GM21529 (cell line): Measurements from ENCODE around the gene LIF.

Experiments
- ATAC-seq: cut with Tn5 transposase; IDR thresholded peaks from one replicate; pipeline ENCODE4 v1.9.1; 2021; ENCODE audit not compliant: unreplicated experiment

LIF gene

DNA sequence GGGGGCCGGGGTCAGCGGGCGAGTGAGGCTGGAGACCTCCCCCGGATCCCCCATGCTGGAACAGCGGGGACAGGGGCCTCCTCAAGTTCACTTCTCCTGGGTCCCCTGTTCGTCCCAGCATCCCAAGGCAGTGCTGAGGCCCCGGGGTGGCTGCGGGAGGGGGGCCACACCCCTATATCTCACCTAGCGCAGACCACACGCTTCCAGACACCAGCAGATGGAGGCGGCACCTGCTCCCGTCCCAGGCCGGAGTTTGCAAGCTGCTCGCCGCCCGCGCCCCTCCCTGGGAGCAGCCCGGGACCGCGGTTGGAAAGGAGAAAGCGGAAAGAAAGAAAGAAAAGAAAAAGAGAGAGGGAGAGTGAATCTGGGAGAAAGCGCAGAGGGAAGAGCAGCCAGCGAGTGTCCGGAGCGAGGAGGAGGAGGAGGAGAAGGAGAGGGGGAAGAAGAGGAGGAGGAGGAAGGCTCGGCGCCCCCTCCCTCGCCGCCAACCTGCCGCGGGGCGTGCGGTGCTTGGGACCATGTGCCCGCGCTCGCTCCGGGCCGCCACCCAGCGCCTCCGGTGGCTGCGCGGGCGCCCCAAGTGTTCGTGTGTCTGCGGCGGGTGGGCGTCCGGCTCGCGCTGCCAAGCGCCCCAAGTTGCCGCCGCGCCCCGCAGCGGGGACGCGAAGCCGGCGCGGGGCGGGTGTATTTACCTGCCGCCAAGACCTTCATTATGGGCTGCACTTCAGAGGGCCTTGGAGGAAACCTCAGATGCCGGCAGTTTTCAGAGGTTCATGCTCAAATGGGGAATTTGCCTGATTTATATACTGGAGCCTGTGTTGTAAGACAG is at the start of gene LIF:
Gene LIF, minus strand, starts transcription at position 775 of the 829 bp plus-strand sequence. Its CDS starts 64 bp downstream, at position 711.
- ATAC-seq: no peak

DNA sequence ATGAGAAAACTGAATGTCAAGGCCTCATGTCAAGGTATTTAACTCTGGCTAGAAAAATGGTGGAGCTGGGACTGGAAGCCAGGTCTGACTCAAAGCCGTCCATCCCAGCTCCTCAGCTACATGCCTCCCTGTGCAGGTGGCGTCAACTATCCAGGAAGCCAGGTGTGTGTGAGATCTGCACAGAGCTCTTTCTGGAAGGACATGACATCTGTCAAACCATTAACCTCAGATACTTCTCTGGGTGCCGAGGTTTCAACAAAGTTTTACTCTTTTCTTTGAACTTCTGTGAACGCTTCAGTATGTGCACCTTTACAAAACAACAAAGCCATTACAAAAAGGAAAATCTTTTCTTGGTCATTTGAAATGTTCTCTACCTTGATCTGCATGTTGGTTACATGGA is 49.8 kb upstream of the LIF start:
- no peak for ATAC-seq

DNA sequence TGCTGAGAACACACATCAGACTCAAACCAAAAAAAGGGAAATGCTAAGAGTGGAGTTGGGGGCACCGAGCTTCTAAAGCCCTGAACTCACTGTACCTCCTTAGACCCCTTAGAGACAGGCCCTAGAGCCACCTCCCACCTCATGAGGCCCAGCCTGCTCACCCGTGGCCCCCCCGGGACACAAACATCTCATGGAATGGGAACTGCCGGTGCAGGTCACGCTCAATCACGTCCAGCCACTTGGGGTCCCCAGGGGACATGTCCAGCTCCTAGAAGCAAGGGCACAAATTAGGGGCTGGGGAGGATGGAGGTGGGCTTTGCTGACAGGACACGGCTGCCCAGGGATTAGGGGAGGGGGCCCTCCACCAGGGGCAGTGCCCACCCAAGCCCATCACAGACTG is 49.0 kb upstream of the LIF start:
- ATAC-seq: no peak

DNA sequence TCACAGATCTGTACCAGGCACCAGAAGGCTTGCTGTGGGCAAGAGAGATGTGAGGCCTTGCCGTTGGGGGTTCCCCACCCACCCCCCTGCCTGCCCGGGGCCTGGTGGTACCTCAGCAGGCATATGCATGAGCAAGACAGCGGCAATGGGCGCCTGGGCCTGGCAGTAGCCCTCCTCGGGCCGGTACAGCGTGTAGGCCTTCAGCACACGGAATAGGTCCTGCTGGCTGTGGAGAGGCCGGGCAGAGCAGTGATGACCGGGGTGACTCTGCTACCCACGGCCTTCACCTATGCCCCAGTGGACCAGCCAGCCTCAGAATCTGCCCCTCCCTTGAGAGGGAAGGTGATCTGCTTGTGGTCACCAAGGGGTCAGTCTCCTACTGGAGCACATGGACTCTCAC is 48.3 kb upstream of the LIF start:
- no peak for ATAC-seq

DNA sequence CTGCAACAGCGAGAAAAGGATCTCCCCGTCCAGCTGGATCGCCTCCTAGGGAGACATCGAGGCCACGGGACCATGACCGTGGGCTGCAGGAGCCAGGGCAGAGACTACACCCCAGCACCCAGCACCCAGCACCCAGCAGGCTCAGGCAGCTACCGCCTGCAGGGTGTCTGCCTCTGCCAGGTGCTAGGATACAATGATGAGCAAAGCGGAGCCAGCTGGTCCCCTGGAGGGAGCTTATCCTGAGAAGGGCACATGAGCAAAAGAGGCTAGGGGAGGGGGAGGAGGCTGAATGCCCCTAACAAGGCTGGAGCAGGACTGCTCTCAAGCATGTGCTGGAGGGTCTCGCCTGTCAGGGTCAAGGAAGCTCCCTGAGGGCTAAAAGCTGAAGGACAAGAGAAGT is 47.5 kb upstream of the LIF start:
- no peak for ATAC-seq

DNA sequence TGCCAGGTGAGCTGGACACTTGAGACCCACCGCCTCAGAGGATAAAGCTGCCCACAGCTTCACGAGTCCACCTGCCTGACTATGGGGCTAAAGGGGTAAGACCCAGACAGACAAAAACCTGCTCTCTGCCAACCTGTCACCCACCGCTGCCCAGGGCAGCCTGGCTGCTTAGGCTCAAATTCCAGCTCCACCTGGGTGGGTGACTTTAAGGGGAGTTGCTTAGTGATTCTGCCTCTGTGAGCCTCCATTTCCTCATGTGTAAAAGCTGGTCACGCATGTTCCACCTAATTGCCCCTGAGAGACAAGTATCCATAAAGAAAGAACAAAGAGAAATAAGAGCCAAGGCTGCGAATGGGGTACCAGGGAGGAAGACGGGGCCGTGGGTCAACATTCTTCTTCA is 46.5 kb upstream of the LIF start:
- no peak for ATAC-seq

DNA sequence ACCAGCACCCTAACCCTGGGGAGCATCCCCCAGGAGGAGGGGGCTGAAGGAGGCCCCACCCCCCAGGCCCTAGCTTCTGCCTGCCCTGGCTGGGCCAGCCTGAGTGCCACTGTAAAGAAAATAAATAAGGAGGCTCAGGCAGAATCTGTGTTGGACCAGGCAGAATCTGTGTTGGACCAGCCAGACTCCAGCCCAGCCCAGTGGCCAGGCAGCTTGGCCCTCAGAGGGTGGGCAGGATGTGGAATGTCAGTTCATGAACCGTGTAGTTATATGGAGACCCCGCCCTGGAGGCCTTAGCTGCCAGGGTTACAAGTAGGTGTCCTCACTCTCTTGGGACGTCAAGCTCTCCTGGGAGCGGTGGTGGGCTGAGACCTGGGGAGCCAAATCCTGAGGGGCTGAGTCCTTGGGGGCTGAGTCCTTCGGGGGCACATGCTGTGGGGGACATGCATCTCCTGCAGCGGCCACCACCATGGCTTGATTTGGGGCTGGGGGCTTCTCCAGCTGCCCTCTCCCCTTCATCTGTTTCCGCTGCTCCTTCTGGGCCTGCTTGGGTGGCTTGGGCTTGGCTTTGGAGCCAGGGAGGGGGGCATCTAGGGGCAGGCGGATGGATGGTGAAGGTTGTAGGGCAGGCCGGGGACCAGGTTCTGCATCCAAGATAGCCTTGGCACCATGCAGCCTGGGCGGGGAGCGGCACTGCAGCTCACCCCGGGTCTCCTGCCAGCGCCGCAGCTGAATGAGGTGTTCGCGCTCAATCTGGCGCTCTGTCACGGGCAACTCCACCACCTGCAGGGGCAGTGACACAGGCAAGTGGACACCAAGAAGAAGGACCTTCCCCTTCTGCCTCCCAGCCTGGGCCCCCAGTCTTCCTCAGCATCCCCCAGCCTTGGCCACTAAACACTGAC is 45.8 kb upstream of the LIF start:
- no peak for ATAC-seq

DNA sequence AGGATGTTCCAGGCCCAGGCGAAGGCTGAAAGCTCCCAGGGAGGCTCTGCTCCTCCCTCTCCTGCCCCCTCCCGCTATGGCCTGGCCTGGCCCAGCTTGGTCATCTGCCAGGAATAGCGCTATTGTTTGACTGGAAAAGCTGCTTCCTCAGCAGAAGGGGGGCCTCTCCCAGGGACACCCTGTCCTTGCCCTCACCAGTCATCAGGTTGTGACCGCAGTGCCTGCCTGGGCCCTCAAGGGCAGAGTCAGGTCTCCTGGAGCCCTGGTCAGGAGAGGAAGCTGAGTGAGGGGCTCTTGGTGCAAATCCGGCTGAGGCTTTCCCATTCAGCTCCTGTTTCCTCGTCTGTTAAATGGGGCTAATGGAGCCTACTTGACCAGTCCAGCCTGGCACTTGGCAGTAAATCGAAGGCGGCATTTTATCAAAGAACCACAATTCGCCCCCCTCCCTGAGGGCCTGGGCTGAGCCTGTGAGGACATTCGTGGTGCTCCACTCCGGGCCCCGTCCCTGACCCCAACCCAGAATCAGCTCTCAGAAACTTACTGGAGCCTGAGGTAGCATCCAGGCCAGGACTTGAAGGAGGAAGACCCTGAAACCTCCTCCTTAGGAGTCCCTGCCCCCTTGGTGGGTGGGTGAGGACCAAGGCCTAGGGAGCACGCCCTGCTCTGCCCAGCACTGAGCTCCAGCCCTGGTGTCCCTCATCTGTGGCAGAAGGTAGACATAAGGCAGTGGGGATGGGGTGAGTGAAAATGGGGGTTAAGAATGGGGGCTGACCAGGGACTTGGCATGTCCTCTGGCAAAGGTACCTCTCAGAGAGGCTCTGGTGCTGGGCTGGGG is 44.7 kb upstream of the LIF start:
- ATAC-seq: no peak

DNA sequence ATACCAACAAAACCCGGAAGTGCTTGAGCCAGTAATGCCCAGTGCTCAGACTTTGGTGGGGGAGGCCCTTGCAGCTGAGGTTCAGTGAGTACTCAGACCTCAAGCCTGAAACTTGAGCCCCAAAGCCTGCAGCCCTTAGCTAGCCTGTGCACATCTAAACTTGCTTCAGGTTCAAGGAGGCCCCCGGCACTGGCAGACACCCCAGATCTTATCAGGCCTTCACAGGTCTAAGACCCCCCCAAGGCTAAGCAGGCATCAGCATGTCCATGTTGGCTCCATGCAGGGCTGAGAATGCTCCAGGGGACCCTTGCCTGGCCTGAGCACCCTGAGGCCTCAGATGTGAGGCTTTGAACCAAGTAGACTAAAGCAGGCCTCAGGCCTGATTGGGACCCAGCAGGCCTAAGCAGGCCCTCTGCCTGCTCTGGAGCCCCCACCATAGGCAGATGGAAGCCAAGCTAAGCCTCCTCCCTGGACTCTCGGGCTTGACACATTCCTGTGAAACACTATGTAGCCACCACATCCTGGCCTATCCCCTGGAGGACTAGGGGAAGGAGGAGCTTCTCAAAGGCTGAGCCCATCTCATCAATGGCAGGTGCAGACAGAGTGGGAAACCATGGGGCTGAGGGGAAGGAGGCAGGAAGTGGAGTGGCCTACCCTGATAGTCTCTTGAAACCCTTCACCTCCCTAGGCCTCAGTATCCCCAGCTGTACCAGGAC is 43.9 kb upstream of the LIF start:
- no peak for ATAC-seq

DNA sequence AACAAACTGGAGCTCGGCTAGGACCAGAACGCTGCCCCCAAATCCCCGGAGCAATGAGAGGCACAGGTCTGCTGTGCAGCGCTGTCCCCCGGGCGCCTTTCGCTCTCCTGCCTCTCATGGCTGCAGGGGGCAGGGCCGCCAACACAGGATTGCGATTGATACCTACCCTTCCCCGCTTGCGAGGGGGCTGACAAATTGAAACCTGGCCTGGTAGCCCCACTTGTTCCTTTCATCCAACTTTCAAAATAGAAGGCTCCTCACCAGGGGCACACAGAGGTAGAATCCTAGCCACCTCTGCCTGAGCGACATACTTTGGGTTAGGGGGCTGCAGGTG is 43.4 kb upstream of the LIF start:
- peak; percentile 21 for ATAC-seq

DNA sequence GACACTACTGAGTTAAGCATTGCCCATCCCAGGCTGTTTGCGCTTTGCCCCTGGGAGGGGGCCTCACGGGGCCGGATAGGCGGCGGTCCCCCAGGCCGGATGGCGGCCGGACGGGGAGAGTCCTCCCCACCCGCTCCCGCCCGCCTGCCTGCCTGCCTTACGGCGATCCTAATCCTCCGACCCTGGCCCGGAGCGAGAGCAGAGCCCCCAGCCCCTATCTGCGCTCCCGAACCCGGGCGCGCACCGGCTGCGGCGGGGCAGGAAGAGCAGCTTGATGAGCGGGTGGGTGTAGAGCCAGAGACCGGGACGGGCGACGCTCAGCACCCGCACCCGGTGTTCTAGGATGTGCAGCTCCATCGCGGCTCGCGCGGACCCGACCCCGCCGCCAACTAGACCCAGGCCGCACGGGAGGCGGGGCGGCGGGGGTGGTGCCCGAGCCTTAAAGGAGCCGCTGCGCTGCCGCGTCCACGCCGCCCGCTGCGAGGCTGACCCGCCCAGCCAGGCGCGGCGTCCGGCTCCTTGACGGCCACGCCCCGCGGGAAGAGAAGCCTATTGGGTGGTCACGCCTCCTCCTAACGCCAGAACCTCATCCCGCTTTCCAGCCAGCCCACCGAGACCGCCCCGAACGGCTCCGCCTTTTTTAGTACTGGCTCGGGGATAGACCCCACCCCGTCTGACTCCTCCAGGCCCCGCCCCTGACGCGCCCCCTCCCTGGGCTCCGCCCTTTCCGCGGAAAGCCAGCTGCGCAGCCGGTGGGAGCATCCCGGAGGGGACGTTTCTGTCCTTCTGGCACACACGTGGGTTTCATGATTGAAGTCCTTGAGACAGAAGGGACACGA is 42.8 kb upstream of the LIF start, which contains the start of gene CASTOR1:
Gene CASTOR1, minus strand, starts transcription at position 365 of the 839 bp plus-strand sequence. Its CDS starts 8 bp downstream, at position 357.
- peak; percentile 63 for ATAC-seq

DNA sequence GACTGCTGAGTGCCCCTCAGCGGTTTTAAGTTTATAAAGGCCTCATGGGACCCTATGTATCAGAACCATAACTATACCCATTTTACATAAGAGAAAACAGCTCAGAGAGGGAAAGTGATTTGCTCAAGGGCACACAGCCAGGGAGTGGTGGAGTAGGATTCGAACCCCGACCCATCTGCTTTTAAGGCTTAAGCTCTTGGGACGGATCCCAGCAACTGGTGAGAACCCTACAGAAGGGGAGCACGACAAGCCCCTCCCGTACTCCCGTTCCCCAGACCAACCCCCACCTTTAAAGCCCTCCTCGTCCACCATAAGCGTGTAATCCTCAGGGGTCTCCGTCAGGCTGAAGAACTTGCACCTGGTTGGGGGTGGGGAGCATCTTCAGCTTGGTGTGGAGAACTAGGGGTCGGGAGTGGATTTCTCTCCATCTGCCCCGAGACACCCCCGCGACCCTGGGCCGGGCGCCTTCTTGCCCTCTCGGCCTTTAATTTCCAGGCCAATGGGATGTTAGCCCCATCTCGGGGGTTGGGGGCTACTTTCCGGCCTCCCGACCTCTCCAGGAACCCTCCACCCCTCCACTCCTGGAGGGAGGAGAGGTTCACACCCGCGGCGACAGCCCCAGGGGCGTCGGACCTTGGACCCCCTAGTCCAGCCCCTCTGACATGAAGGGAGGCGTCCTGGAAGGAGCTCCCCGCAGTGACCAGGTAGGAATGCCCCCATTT is 42.0 kb upstream of the LIF start:
- ATAC-seq: no peak

DNA sequence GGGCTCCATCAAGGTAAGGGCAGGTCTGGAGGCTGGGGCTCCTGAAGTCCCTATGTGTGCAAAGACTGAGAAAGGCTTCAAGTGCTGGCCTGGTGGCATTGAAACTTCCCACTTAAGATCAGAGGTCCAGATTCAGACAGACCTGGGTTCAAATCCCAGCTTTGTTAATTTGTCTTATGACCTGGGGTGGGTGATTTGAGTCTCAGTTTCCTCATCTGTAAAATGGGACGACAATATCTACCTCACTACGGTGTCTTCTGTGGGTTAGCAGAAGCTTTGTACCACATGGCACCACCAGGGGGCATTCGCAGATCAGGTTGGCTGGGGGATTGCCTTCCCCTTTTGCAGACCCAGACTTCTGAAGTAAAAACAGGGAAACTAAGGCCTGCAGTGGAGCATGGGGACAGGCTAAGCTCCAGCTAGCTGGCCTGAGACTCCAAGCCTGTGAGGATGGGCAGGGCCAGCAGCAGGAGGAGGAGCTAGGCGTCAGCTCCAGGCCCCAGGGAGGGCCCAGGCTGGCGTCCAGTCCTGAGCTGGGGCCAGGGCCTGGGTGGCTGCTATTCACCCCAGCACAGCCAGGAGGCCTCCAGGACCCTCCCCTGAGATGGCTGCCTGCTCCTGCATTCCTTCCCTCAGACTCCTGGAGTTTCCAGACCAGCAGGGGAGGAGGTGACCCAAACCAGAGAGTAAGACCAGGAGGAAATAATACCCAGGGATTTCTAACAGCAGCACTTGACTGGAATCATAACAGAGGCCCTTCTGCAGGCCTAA is 41.3 kb upstream of the LIF start:
- peak; percentile 24 for ATAC-seq

DNA sequence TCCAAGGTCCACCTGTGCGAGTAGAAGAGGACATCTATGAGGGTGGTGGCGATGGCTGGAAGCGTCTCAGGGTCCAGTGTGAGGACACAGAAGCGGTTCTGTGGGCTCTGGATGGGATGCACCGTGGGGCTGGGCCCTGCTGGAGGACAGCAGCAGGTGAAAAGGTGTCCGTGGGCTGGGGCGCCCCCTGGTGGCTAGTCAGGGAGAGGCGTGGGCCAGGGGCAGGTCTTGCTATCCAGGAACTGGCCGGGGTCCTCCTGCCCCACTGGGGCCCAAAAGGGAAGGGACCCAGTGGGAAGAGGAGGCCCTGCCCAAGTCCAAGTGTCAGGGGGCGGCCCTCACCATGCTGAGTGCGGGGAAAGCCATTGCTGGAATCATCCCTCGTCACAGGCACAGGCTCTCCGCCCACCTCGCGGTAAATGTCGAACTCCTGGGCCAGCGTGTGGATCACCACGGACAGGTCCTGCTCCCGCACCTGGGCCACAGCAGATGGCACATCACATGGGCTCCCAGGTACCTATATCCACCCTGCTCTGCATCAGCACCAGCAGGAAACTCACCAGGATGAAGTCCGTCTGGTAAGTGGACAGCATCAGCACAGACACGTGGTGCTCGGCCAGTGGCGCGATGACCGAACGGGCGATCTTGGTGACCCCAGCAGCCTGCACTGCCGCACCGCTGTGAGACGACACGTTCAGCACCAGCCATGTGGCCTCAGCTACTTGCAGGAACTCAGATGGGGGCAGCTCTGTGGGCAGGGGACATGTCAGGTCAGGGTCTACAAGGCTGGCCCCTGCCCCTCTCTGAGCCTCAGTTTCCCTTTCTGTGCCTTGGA is 40.5 kb upstream of the LIF start:
- no peak for ATAC-seq

DNA sequence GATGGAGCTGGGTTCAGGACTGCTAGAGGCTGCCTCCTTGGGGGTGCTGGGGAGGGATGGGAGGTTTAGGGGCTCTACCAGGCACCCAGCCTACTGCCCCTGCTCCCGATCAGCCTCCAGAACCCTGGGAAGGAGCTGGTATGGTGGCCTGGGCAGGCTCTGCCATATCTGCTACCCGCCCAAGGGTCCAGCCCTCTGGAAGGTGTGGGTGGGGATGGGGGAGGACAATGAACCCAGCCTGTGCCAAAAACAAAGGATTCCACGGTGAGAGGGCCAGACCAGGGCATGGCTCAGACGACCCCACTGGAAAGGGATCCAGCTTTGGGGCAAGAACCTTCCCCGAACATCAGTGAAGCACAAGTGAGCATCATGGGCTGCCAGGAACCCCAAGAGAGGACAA is 39.8 kb upstream of the LIF start:
- ATAC-seq: no peak

DNA sequence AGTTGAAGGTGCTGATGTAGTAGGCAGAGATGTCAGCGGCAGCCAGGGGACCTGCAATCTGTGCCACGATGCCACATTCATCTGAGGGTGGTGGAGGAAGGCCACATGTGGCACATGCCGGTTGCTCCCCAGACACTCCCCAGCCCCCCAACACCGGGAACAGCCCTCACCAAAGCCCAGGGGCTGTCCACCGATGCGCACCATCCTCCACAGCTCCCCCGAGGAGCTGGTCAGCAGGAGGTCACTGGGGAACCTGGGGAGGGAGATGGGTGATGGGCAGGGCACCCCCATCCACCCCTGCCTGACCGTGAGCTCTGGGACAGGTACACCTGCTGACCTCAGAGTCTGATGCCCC is 39.3 kb upstream of the LIF start:
- no peak for ATAC-seq

DNA sequence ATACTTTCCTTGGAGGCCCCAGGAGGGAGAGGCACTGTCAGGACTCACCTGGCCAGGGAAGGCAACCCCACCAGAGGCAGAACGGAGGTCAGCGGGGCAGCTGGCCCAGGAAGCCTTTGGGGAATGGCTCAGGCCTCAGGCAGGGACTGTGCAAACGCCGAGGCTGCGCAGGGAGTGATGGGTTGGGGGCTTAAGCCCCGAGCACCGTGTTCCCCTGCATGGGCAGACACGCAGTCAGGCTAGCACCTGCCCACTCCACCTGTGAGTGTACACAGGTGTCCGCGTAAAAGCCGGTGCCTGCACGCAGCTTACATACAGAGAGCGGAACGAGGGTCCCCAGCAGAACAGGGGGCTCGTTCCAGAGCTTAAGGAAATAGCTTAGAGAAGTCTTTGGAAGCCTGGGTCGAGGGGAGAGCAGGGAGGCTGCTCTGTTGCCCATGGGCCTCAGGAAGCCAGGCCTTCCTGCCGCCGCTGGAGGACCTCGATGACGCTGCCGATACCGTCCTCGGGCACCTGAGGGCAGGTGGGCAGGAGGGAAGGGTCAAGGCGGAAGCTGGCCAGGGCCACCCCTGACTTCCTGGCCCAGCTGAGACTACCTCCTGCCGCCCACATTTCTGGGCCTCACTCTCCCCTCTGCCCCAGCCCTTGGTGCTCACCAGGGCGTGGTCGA is 38.8 kb upstream of the LIF start:
- ATAC-seq: no peak
